ENCODE data around the gene TNNT2.

DNA sequence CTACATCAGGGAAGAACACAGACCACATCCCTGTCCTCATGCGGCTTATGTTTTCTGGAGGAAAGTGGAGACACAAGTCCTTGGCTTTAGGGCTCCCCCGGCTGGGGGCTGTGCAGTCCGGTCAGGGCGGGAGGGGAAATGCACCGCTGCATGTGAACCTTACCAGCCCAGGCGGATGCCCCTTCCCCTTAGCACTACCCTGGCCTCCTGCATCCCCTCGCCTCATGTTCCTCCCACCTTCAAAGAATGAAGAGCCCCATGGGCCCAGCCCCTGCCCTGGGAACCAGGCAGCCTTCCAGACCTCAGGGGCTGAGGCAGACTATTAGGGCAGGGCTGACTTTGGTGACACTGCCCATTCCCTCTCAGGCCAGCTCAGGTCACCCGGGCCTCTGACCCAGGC lies 45.5 kb downstream of the TNNT2 start:
- TF ChIP-seq POLR2AphosphoS5 (IDR thresholded peaks at IDR 0.05): no peak
- TF ChIP-seq, protein P1, sequence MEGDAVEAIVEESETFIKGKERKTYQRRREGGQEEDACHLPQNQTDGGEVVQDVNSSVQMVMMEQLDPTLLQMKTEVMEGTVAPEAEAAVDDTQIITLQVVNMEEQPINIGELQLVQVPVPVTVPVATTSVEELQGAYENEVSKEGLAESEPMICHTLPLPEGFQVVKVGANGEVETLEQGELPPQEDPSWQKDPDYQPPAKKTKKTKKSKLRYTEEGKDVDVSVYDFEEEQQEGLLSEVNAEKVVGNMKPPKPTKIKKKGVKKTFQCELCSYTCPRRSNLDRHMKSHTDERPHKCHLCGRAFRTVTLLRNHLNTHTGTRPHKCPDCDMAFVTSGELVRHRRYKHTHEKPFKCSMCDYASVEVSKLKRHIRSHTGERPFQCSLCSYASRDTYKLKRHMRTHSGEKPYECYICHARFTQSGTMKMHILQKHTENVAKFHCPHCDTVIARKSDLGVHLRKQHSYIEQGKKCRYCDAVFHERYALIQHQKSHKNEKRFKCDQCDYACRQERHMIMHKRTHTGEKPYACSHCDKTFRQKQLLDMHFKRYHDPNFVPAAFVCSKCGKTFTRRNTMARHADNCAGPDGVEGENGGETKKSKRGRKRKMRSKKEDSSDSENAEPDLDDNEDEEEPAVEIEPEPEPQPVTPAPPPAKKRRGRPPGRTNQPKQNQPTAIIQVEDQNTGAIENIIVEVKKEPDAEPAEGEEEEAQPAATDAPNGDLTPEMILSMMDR (IDR thresholded peaks at IDR 0.05): no peak
- TF ChIP-seq POLR2A (IDR thresholded peaks at IDR 0.05): no peak
- TF ChIP-seq EP300 (IDR thresholded peaks at IDR 0.05): no peak

Measured in stomach (tissue), 4 donors.